HepG2 (cell line): ENCODE results near the gene HERC5. TPM values are rescaled to one million over a fixed set of nuclear protein-coding genes. Genes with fewer than 3 reads are reported as not detected.

Experiments
- AHR ChIP-seq: IDR thresholded peaks from 2 replicates; pipeline ENCODE4 v1.6.1; 2018; ENCODE audit warnings: missing genetic modification reagents, missing compliant biosample characterization
- CREM ChIP-seq, 2 experiments: sonication (generic) in 1 of 2; formaldehyde crosslinking in 1 of 2; IDR thresholded peaks; 2 replicates each; pipeline versions ENCODE4 v1.4.0 to v1.6.1; 2016 to 2020; ENCODE audit warnings: antibody characterized with exemption in 1 of 2, mild to moderate bottlenecking in 1 of 2, missing genetic modification reagents in 1 of 2
- CSRNP1 ChIP-seq: sonication (generic); formaldehyde crosslinking; IDR thresholded peaks from 2 replicates; pipeline ENCODE4 v1.8.1; 2023; ENCODE audit warnings: mild to moderate bottlenecking, missing genetic modification reagents
- ELF3 ChIP-seq: IDR thresholded peaks from 2 replicates; pipeline ENCODE4 v1.6.1; 2016; ENCODE audit warnings: missing genetic modification reagents, missing compliant biosample characterization
- FOXP1 ChIP-seq, 2 experiments: fragments of 450-650 bp in 1 of 2; IDR thresholded peaks; 2 replicates each; pipeline ENCODE4 v1.6.1; 2017 to 2018; ENCODE audit warnings: antibody characterized with exemption in 1 of 2
- FUBP1 ChIP-seq: sonication (generic); formaldehyde crosslinking; IDR thresholded peaks from 2 replicates; pipeline ENCODE4 v1.5.1; 2020; ENCODE audit warnings: missing genetic modification reagents, mild to moderate bottlenecking, borderline replicate concordance
- HOXD1 ChIP-seq: sonication (generic); formaldehyde crosslinking; IDR thresholded peaks from 2 replicates; pipeline ENCODE4 v1.5.0; 2020; ENCODE audit warnings: missing genetic modification reagents
- MED8 ChIP-seq: sonication (generic); formaldehyde crosslinking; IDR thresholded peaks from 2 replicates; pipeline ENCODE4 v1.8.1; 2023; ENCODE audit warnings: mild to moderate bottlenecking, missing genetic modification reagents; ENCODE audit not compliant: insufficient replicate concordance
- MLX ChIP-seq: IDR thresholded peaks from 2 replicates; pipeline ENCODE4 v1.6.1; 2016
- NCOA2 ChIP-seq: sonication (generic); formaldehyde crosslinking; IDR thresholded peaks from 2 replicates; pipeline ENCODE4 v1.8.0; 2022; ENCODE audit warnings: inconsistent platforms
- NFATC3 ChIP-seq: sonication (generic); formaldehyde crosslinking; IDR thresholded peaks from 2 replicates; pipeline ENCODE4 v1.5.1; 2020; ENCODE audit warnings: mild to moderate bottlenecking, missing genetic modification reagents
- THAP9 ChIP-seq: sonication (generic); formaldehyde crosslinking; IDR thresholded peaks from 2 replicates; pipeline ENCODE4; 2020; ENCODE audit warnings: missing genetic modification reagents, mild to moderate bottlenecking, borderline replicate concordance
- ZBTB43 ChIP-seq: sonication (generic); formaldehyde crosslinking; conservative IDR thresholded peaks from 2 replicates; pipeline ENCODE4 v1.4.0; 2020; ENCODE audit warnings: missing genetic modification reagents
- ZMYM4 ChIP-seq: sonication (generic); formaldehyde crosslinking; IDR thresholded peaks from 2 replicates; pipeline ENCODE4 v1.8.1; 2023; ENCODE audit warnings: mild to moderate bottlenecking, missing genetic modification reagents
- ZNF143 ChIP-seq: sonication (generic); formaldehyde crosslinking; IDR thresholded peaks from 2 replicates; pipeline ENCODE4 v1.4.0; 2020; ENCODE audit warnings: missing genetic modification reagents
- ZNF343 ChIP-seq: sonication (generic); formaldehyde crosslinking; IDR thresholded peaks from 2 replicates; pipeline ENCODE4 v1.4.0; 2020; ENCODE audit warnings: mild to moderate bottlenecking, missing genetic modification reagents
- ZNF564 ChIP-seq: sonication (generic); formaldehyde crosslinking; IDR thresholded peaks from 2 replicates; pipeline ENCODE4 v1.8.1; 2023; ENCODE audit warnings: mild to moderate bottlenecking, missing genetic modification reagents
- ZNF615 ChIP-seq: sonication (generic); formaldehyde crosslinking; IDR thresholded peaks from 2 replicates; pipeline ENCODE4 v1.5.0; 2020; ENCODE audit warnings: mild to moderate bottlenecking, missing genetic modification reagents, borderline replicate concordance
- ZNF850 ChIP-seq: sonication (generic); formaldehyde crosslinking; conservative IDR thresholded peaks from 2 replicates; pipeline ENCODE4 v1.9.0; 2021; ENCODE audit warnings: mild to moderate bottlenecking, missing genetic modification reagents
- polyA plus RNA-seq, 8 experiments: library from polyadenylated mRNA; depleted of rRNA in 3 of 8; stranded (reverse) in 7 of 8; unstranded in 1 of 8; fragments of >200 nt; fragmentation: Illumina TruSeq in 4 of 8; extraction: Trizol in 4 of 8; gene quantifications; 2 replicates each; pipeline versions ENCODE4 v1.2.1 to v1.2.3, GENCODE V29; 2011 to 2016; ENCODE audit warnings: low read depth in 4 of 8, missing spikeins in 1 of 8, mixed read lengths in 1 of 8; ENCODE audit not compliant: insufficient read depth in 1 of 8
- total RNA-seq, 5 experiments: library from RNA; depleted of rRNA; stranded (reverse); fragments of >200 nt; fragmentation: Illumina TruSeq; extraction: Trizol; gene quantifications; 2 replicates each; pipeline ENCODE4 v1.2.3, GENCODE V29; 2016; ENCODE audit warnings: low read depth in 1 of 5

Gene HERC5
- total and polyA plus RNA-seq, 2 of the 13 experiments (the other 11 are each of a cell fraction or from before 2014, with no cell fraction given): 0.13 to 0.33 TPM

GRCh38 chr4:88514557-88515511 is 57.9 kb downstream of the HERC5 start (continued):
- TF ChIP-seq AHR (CRISPR knock-in tag): no peak
- no peak for TF ChIP-seq ZNF343 (CRISPR knock-in tag)
- TF ChIP-seq ZNF143 (CRISPR knock-in tag): no peak
- peak; percentile 45; the same call in 1 of the 2 replicates for TF ChIP-seq CREM (IDR thresholded peaks at IDR 0.05)
- TF ChIP-seq CREM (CRISPR knock-in tag; IDR thresholded peaks at IDR 0.05): no peak
- TF ChIP-seq MLX (CRISPR knock-in tag): no peak
- TF ChIP-seq CSRNP1: no peak
- TF ChIP-seq MED8 (CRISPR knock-in tag): no peak
- no peak for TF ChIP-seq FUBP1 (CRISPR knock-in tag)
- TF ChIP-seq ELF3 (CRISPR knock-in tag): 0 out of 2 replicates have a peak, but pooled peaks have one; percentile 11
- TF ChIP-seq HOXD1 (CRISPR knock-in tag): 0 out of 2 replicates have a peak, but pooled peaks have one; percentile 50
- no peak for TF ChIP-seq NFATC3
- peak; percentile 72 for TF ChIP-seq FOXP1 (IDR thresholded peaks at IDR 0.05)
- TF ChIP-seq FOXP1 (CRISPR knock-in tag; IDR thresholded peaks at IDR 0.05): peak; percentile 94
- TF ChIP-seq ZMYM4 (CRISPR knock-in tag): no peak; the same call in 1 of the 2 replicates
- peak; percentile 73; the same call in 1 of the 2 replicates for TF ChIP-seq NCOA2 (CRISPR knock-in tag)
- TF ChIP-seq ZBTB43: peak; percentile 49; the same call in 1 of the 2 replicates
- TF ChIP-seq ZNF615 (CRISPR knock-in tag): no peak
- no peak for TF ChIP-seq ZNF850 (CRISPR knock-in tag)
- no peak for TF ChIP-seq THAP9
- no peak for TF ChIP-seq ZNF564 (CRISPR knock-in tag)
